ENCODE data around the gene KCNQ1.

Gene KCNQ1

DNA sequence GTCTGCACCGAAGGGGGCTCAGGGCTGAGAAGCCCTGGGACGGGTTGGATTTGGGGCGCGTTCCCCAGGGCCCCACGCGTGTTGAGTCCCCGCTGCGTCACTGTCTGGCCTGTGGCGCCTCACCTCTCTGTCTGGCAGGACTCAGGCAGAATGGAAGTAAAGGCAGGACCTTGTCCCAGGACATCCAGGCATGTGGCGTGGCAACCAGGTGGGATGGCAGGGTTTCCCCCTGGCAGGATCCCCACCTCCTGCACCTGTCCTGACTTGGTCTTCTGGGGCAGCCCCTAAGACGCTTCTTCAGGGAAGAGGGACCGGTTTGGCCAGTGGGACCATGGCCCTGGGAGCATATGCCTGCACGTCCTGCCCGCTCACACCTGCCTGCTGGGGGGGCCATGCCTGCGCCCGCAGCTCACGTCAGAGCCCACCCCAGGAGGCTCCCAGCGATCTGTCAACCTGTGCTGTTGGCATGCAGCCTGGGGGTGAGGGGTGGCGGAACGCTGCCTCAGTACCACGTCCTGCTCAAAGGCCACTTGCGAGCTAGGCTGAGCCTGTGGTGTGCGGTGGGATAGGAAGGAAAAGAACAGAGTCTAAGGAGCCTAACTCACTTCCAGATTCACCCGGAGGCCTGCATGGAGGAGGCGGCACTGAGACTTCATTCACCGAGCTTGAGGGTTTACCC is 72.7 kb downstream of the KCNQ1 start:
- H3K9me3 ChIP-seq (ENCODE audit: insufficient read depth, low read depth, low read length) = no peaks in the 10 kb centered on the region
- H2AFZ ChIP-seq (ENCODE audit: low read length) = no peak overlapping the region
- TF ChIP-seq EZH2phosphoT487 (IDR thresholded peaks at IDR 0.05; ENCODE audit: borderline replicate concordance) = no peak
- TF ChIP-seq, protein P1, sequence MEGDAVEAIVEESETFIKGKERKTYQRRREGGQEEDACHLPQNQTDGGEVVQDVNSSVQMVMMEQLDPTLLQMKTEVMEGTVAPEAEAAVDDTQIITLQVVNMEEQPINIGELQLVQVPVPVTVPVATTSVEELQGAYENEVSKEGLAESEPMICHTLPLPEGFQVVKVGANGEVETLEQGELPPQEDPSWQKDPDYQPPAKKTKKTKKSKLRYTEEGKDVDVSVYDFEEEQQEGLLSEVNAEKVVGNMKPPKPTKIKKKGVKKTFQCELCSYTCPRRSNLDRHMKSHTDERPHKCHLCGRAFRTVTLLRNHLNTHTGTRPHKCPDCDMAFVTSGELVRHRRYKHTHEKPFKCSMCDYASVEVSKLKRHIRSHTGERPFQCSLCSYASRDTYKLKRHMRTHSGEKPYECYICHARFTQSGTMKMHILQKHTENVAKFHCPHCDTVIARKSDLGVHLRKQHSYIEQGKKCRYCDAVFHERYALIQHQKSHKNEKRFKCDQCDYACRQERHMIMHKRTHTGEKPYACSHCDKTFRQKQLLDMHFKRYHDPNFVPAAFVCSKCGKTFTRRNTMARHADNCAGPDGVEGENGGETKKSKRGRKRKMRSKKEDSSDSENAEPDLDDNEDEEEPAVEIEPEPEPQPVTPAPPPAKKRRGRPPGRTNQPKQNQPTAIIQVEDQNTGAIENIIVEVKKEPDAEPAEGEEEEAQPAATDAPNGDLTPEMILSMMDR (conservative IDR thresholded peaks at IDR 0.05; ENCODE audit: low read length) = no peak
- no peak overlapping the region for H3K4me3 ChIP-seq (ENCODE audit: low read length, poor library complexity, severe bottlenecking)
- H4K20me1 ChIP-seq (ENCODE audit: insufficient read depth, low read length, poor library complexity, severe bottlenecking) = no peaks in the 10 kb centered on the region
- H3K36me3 ChIP-seq (ENCODE audit: insufficient read depth, low read length) = no peaks in the 10 kb centered on the region
- no peak overlapping the region for H3K4me2 ChIP-seq (ENCODE audit: low read depth, low read length, poor library complexity, severe bottlenecking)
- H3F3A ChIP-seq (ENCODE audit: low read depth) = no peaks in the 10 kb centered on the region
- no peaks in the 10 kb centered on the region for H3K79me2 ChIP-seq (ENCODE audit: insufficient read depth, low read length)
- no peak overlapping the region for H3K9ac ChIP-seq (ENCODE audit: low read depth, low read length, poor library complexity, severe bottlenecking)
- H3K4me1 ChIP-seq (ENCODE audit: insufficient read depth, low read length, poor library complexity, severe bottlenecking) = no peaks in the 10 kb centered on the region
- no peaks in the 10 kb centered on the region for H3K9me2 ChIP-seq (replicated peaks; ENCODE audit: low read depth, low read length)
- H3K27me3 ChIP-seq (ENCODE audit: insufficient read depth, low read length, poor library complexity, severe bottlenecking) = no peaks in the 10 kb centered on the region

DNA sequence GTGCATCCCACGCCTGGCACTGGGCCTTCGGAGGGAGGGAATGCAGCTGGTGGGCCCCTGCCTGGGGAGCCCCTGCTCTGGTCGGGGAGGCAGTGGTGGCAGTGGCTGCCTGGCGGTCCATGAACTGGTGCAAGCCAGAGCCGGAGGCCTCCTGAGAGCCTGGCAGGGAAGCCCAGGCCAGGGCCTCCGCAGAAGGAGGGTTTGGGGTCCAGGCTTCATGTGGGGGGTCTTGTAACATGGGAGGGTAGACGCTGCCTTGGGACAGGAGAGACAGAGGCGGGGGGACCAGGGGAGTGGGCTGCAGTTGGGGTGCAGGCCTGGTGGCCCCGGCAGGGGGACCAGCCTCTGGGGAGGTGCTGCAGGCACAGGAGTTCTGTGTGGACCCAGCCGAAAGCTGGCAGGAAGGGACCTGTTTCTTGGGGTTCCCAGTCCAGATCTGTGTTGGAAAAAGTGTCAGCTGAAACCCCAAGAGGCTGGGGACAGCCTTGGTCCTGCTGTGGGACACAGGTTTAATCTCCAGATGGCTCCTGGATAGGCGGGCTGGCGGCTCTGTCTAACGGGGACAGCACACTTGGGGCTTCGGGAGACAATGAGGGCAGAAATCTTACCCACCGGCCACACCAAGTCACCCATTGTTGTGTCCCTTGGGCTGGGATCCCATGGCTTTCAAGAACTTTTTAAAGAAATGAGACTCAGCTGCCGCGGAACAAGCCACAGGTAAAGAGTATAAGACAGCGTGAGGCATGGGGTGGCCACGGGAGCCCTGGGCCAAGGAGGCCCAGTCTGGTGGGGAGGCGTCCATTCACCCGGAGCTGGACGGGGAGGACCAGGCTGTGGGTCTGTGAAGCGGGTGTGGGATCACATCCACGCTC is 73.5 kb downstream of the KCNQ1 start:
- no peak overlapping the region for H3K9ac ChIP-seq (ENCODE audit: low read depth, low read length, poor library complexity, severe bottlenecking)
- H3F3A ChIP-seq (ENCODE audit: low read depth) = no peaks in the 10 kb centered on the region
- no peaks in the 10 kb centered on the region for H3K79me2 ChIP-seq (ENCODE audit: insufficient read depth, low read length)
- no peak overlapping the region for H3K4me2 ChIP-seq (ENCODE audit: low read depth, low read length, poor library complexity, severe bottlenecking)
- no peaks in the 10 kb centered on the region for H4K20me1 ChIP-seq (ENCODE audit: insufficient read depth, low read length, poor library complexity, severe bottlenecking)
- H3K4me1 ChIP-seq (ENCODE audit: insufficient read depth, low read length, poor library complexity, severe bottlenecking) = no peaks in the 10 kb centered on the region
- no peaks in the 10 kb centered on the region for H3K9me3 ChIP-seq (ENCODE audit: insufficient read depth, low read depth, low read length)
- no peaks in the 10 kb centered on the region for H3K9me2 ChIP-seq (replicated peaks; ENCODE audit: low read depth, low read length)
- H3K36me3 ChIP-seq (ENCODE audit: insufficient read depth, low read length) = no peaks in the 10 kb centered on the region
- no peak overlapping the region for H2AFZ ChIP-seq (ENCODE audit: low read length)
- no peaks in the 10 kb centered on the region for H3K27me3 ChIP-seq (ENCODE audit: insufficient read depth, low read length, poor library complexity, severe bottlenecking)
- TF ChIP-seq EZH2phosphoT487 (IDR thresholded peaks at IDR 0.05; ENCODE audit: borderline replicate concordance) = no peak
- TF ChIP-seq, protein P1 (conservative IDR thresholded peaks at IDR 0.05; ENCODE audit: low read length) = no peak
- H3K4me3 ChIP-seq (ENCODE audit: low read length, poor library complexity, severe bottlenecking) = no peak overlapping the region

DNA sequence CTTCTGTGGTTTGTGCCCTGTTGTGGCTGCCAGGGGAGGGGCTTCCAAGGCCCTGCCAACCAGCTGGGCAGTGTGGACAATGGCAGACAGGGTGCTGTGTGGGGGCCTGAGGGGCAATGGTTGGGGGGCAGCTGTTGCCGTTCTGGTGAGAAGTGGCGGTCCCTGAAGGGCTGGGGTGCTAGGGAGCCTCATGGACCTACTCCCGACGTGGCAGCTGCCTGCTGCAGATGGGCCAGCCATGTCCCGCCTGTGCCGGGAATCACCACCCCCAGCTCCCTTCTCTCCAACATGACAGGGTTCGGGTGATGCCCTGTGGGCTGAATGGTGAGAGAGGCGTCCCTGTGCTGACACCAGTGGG is 74.2 kb downstream of the KCNQ1 start:
- no peak overlapping the region for H3K9ac ChIP-seq (ENCODE audit: low read depth, low read length, poor library complexity, severe bottlenecking)
- H3K4me2 ChIP-seq (ENCODE audit: low read depth, low read length, poor library complexity, severe bottlenecking) = no peak overlapping the region
- TF ChIP-seq EZH2phosphoT487 (IDR thresholded peaks at IDR 0.05; ENCODE audit: borderline replicate concordance) = no peak
- TF ChIP-seq, protein P1 (conservative IDR thresholded peaks at IDR 0.05; ENCODE audit: low read length) = no peak
- H4K20me1 ChIP-seq (ENCODE audit: insufficient read depth, low read length, poor library complexity, severe bottlenecking) = no peaks in the 10 kb centered on the region
- no peaks in the 10 kb centered on the region for H3K9me2 ChIP-seq (replicated peaks; ENCODE audit: low read depth, low read length)
- no peaks in the 10 kb centered on the region for H3F3A ChIP-seq (ENCODE audit: low read depth)
- H3K9me3 ChIP-seq (ENCODE audit: insufficient read depth, low read depth, low read length) = no peaks in the 10 kb centered on the region
- no peak overlapping the region for H3K4me3 ChIP-seq (ENCODE audit: low read length, poor library complexity, severe bottlenecking)
- H3K27me3 ChIP-seq (ENCODE audit: insufficient read depth, low read length, poor library complexity, severe bottlenecking) = no peaks in the 10 kb centered on the region
- no peaks in the 10 kb centered on the region for H3K79me2 ChIP-seq (ENCODE audit: insufficient read depth, low read length)
- H3K36me3 ChIP-seq (ENCODE audit: insufficient read depth, low read length) = no peaks in the 10 kb centered on the region
- no peaks in the 10 kb centered on the region for H3K4me1 ChIP-seq (ENCODE audit: insufficient read depth, low read length, poor library complexity, severe bottlenecking)
- no peak overlapping the region for H2AFZ ChIP-seq (ENCODE audit: low read length)

Data from Loucy (cell line).